Neural crest cell (in vitro differentiated cells): ENCODE measurements around the gene C5orf52. TPM values are rescaled to one million over a fixed set of nuclear protein-coding genes. Genes with fewer than 3 reads are reported as not detected.
"Not testable (repeated sequence)": the region's sequence is repeated elsewhere in the genome, so short reads cannot be mapped to it uniquely, and the experiment has no call there.

Experiments used
- DNase-seq: peaks from one replicate; pipeline ENCODE4 v3.0.0; 2021; ENCODE audit warnings: low read depth, mixed read lengths, low spot score
- H3K27ac Mint-ChIP-seq: one replicate; pipeline ENCODE4 v1.8.0; 2021; ENCODE audit warnings: mild to moderate bottlenecking, mixed read lengths; ENCODE audit not compliant: unreplicated experiment
- H3K27me3 Mint-ChIP-seq: 2 replicates; pipeline ENCODE4 v1.8.0; 2021; ENCODE audit warnings: low read depth, mild to moderate bottlenecking, mixed read lengths
- H3K36me3 Mint-ChIP-seq: 2 replicates; pipeline ENCODE4 v1.8.0; 2021; ENCODE audit warnings: low read depth, mild to moderate bottlenecking, mixed read lengths
- H3K4me1 Mint-ChIP-seq: 2 replicates; pipeline ENCODE4 v1.8.0; 2021; ENCODE audit warnings: mixed read lengths
- H3K4me3 Mint-ChIP-seq: one replicate; pipeline ENCODE4 v1.8.0; 2021; ENCODE audit warnings: mild to moderate bottlenecking, mixed read lengths
- H3K9me3 Mint-ChIP-seq: 2 replicates; pipeline ENCODE4 v1.8.0; 2021; ENCODE audit warnings: mixed read lengths
- total RNA-seq: library from RNA; stranded (reverse); gene quantifications from 2 replicates; pipeline ENCODE4 v1.2.1, GENCODE V29; 2021
- TF ChIP-seq, protein P1 (sequence below): fragments of 200-600 bp; sonication (generic); conservative IDR thresholded peaks from 2 replicates; pipeline ENCODE4 v1.5.0; 2021; ENCODE audit warnings: antibody characterized with exemption, mild to moderate bottlenecking

C5orf52 gene
- total RNA-seq, 1 donor from 2014 or later, result not detected

DNA sequence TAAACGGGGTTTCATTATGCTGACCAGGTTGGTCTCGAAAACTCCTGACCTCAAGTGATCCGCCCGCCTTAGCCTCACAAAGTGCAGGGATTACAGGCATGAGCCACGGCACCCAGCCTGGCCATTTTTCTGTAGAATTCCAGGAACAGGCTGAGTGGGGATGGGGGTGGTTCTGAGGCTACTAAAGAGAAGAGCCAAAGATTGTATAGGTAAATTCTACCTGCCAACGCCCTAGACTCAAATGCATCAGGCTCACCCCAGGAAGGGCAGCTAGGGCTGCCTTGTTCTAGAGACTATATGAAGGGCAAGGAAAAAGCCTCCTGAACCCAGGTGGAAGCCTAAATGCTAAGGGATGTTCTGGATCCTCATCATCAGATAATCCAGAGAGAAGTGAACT lies 1.6 kb upstream of the C5orf52 start:
- Mint-ChIP-seq H3K27ac (no peak overlapping the region), H3K4me3 (peak overlapping the region; percentile 90), H3K27me3 (peaks cover 47% of the 10 kb centered on the region), H3K36me3 (peaks cover 5% of the 10 kb centered on the region), H3K4me1 (peaks cover 13% of the 10 kb centered on the region), H3K9me3 (peaks cover 8% of the 10 kb centered on the region)
- TF ChIP-seq, protein P1, sequence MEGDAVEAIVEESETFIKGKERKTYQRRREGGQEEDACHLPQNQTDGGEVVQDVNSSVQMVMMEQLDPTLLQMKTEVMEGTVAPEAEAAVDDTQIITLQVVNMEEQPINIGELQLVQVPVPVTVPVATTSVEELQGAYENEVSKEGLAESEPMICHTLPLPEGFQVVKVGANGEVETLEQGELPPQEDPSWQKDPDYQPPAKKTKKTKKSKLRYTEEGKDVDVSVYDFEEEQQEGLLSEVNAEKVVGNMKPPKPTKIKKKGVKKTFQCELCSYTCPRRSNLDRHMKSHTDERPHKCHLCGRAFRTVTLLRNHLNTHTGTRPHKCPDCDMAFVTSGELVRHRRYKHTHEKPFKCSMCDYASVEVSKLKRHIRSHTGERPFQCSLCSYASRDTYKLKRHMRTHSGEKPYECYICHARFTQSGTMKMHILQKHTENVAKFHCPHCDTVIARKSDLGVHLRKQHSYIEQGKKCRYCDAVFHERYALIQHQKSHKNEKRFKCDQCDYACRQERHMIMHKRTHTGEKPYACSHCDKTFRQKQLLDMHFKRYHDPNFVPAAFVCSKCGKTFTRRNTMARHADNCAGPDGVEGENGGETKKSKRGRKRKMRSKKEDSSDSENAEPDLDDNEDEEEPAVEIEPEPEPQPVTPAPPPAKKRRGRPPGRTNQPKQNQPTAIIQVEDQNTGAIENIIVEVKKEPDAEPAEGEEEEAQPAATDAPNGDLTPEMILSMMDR, result no peak
- DNase-seq, result no peak

DNA sequence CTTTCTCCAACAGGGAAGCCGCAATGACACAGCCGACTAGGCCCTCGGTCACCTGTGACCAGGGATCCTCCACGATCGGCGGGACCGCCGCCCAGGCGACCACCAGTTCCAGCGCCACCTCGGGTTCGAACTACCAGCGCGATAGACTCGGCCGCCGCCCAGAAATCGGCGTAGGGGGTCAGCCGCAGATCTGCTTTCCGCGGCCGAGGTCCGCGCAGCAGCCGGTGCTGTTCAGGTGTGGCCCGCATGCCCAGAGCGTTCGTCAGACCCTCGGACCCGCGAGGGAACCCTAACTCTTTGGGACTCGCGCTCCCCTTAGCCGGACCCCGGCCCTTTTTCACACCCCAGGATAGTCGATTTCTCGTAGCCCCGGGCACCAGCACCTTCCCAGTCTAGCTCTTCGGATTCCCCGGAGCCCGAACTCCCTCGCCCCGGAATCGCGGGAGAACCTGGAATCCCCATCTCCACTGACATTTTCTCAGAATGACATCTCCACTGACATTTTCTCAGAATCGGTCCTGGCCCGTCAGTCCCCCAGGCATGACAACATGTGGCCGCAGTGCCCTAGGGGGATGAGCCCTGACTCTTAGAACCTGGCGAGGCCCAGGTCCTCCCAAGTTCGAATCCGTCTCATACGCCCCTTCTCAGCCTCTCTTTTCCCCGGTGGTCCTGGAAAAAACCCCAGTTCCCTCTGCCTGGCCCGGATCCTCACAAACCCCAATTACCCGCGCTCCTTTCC lies 428 bp downstream of the C5orf52 start:
- DNase-seq, result no peak
- Mint-ChIP-seq H3K4me3 (peak overlapping the region; percentile 90), H3K27ac (no peak overlapping the region), H3K27me3 (peaks cover 47% of the 10 kb centered on the region), H3K4me1 (peaks cover 13% of the 10 kb centered on the region), H3K9me3 (peaks cover 7% of the 10 kb centered on the region), H3K36me3 (peaks cover 5% of the 10 kb centered on the region)
- TF ChIP-seq, protein P1, result no peak

DNA sequence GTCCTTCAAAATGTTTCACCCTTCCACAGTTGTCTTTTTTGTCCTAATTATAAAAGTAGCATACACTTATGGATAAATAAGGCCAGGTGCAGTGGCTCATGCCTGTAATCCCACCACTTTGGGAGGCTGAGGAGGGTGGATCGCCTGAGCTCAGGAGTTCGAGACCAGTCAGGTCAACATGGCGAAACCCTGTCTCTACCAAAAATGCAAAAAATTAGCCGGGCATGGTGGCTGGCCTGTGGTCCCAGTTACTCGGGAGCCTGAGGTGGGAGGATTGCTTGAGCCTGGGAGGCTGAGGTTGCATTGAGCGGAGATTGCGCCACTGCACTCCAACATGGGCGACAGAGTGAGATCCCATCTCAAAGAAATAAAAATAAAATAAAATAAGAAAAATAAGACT lies 1.6 kb downstream of the C5orf52 start:
- Mint-ChIP-seq H3K36me3 (peaks cover 5% of the 10 kb centered on the region), H3K27me3 (peaks cover 44% of the 10 kb centered on the region), H3K4me1 (peaks cover 13% of the 10 kb centered on the region), H3K9me3 (peaks cover 7% of the 10 kb centered on the region), H3K27ac (no peak overlapping the region), H3K4me3 (no peak overlapping the region)
- no peak for DNase-seq
- TF ChIP-seq, protein P1, result no peak

DNA sequence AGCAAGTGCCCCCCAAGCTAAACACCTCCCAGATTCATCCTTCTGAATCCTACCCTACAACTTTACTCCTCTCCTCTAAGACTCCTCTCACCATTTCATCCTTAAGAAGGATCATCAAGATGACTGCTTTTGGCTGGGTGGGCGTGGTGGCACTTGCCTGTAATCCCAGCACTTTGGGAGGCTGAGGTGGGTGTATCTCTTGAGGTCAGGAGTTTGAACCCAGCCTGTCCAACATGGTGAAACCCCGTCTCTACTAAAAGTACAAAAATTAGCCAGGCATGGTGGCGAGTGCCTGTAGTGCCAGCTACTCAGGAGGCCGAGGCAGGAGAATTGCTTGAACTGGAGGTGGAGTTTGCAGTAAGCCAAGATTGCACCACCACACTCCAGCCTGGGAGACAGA lies 3.0 kb downstream of the C5orf52 start:
- not testable (repeated sequence) for H3K9me3 Mint-ChIP-seq, H3K4me3 Mint-ChIP-seq, H3K27ac Mint-ChIP-seq, DNase-seq, H3K36me3 Mint-ChIP-seq
- Mint-ChIP-seq H3K4me1 (peaks cover 13% of the 10 kb centered on the region), H3K27me3 (peaks cover 40% of the 10 kb centered on the region)

DNA sequence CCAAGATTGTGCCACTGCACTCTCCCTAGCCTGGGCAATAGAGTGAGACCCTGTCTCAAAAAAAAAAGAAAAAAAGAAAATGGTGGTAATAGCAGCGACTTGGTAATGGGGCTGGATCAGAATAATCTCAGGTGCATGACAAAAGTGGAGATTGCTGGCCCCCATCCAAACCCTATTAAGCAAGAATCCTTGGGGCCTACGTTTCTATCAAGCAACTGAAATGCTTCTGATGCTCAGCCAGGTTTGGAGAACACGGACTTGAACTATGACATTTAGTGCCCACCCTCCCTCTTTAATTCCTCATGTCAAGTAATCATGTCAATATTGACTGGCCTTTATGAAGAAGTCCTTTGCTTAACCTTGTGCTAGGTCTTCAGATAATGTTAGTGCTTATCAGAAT lies 6.6 kb downstream of the C5orf52 start:
- peaks cover 6% of the 10 kb centered on the region for H3K27me3 Mint-ChIP-seq
- no peaks in the 10 kb centered on the region for H3K36me3 Mint-ChIP-seq
- TF ChIP-seq, protein P1, result no peak
- no peak overlapping the region for H3K4me3 Mint-ChIP-seq
- DNase-seq, result no peak
- no peaks in the 10 kb centered on the region for H3K4me1 Mint-ChIP-seq
- H3K9me3 Mint-ChIP-seq, result no peaks in the 10 kb centered on the region
- H3K27ac Mint-ChIP-seq, result no peak overlapping the region

DNA sequence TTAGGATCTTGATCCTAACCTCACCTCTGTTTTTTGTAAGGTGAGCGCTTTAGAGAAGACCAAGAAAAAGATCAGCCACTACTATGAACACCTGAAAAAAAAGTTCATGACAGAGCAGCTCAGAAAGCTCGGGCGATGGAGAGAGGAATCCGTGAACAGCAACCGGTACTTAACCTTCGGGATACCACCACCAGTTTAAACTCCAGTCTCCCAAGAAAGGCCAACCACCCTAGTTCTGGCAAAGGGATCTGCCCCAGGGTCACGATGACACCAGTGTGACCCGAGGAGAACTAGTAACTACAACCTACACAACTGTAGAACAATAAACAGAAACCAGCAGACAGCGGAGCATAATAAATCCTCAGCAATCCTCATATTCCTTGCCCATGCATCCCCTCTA lies 8.5 kb downstream of the C5orf52 start:
- no peak for DNase-seq
- Mint-ChIP-seq H3K4me1 (no peaks in the 10 kb centered on the region), H3K4me3 (no peak overlapping the region), H3K36me3 (no peaks in the 10 kb centered on the region), H3K27me3 (no peaks in the 10 kb centered on the region), H3K9me3 (no peaks in the 10 kb centered on the region), H3K27ac (no peak overlapping the region)
- TF ChIP-seq, protein P1, result no peak
